SH-SY5Y (cell line): ENCODE results near the gene RASGRF1.

Experiments
- GATA2 ChIP-seq: IDR thresholded peaks from 2 replicates; pipeline ENCODE4 v1.6.1; 2011; ENCODE audit warnings: mild to moderate bottlenecking, low read depth, low read length
- GATA3 ChIP-seq: IDR thresholded peaks from 2 replicates; pipeline ENCODE4 v1.6.1; 2011; ENCODE audit warnings: low read depth, mild to moderate bottlenecking, low read length, moderate library complexity

- TF ChIP-seq GATA2: no peak
- no peak for TF ChIP-seq GATA3
Measured at GRCh38 chr15:78993257-78993930, 97.2 kb downstream of the RASGRF1 start.
